ENCODE measurements around the gene POLE2. TPM values are rescaled to one million over a fixed set of nuclear protein-coding genes. Genes with fewer than 3 reads are reported as not detected.

Gene POLE2
- total and polyA plus RNA-seq, 2 donors: 3.4 to 19.3 TPM

GRCh38 chr14:49641697-49642129 lies 46.3 kb downstream of the POLE2 start:
- Histone ChIP-seq H3K27me3 (ENCODE audit: control insufficient read depth in 2 of 2, insufficient read depth in 1 of 2, low read length in 1 of 2) (no peaks in the 10 kb centered on the region), H3K27ac (ENCODE audit: low read depth in 1 of 2, low read length in 1 of 2) (no peak overlapping the region), H3K4me1 (ENCODE audit: control insufficient read depth in 2 of 2, insufficient read depth in 2 of 2, low read length in 2 of 2) (peaks cover 0 to 4% of the 10 kb centered on the region in 2 donors), H3K4me3 (ENCODE audit: low read length in 2 of 2) (no peak overlapping the region), H3K9me3 (ENCODE audit: control insufficient read depth in 2 of 2, insufficient read depth in 1 of 2, low read length in 1 of 2) (no peaks in the 10 kb centered on the region), H3K36me3 (ENCODE audit: control insufficient read depth in 2 of 2, insufficient read depth in 2 of 2, low read length in 1 of 2) (peaks cover 0 to 33% of the 10 kb centered on the region in 2 donors)
- 86% methylated on average over 8 of the region's 8 CpGs for WGBS
- DNase-seq (ENCODE audit: low read depth in 6 of 9, low spot score in 9 of 9): no peak

GRCh38 chr14:49640540-49641417 lies 47.2 kb downstream of the POLE2 start:
- Histone ChIP-seq H3K36me3 (ENCODE audit: control insufficient read depth in 2 of 2, insufficient read depth in 2 of 2, low read length in 1 of 2) (peaks cover 0 to 32% of the 10 kb centered on the region in 2 donors), H3K27me3 (ENCODE audit: control insufficient read depth in 2 of 2, insufficient read depth in 1 of 2, low read length in 1 of 2) (no peaks in the 10 kb centered on the region), H3K9me3 (ENCODE audit: control insufficient read depth in 2 of 2, insufficient read depth in 1 of 2, low read length in 1 of 2) (no peaks in the 10 kb centered on the region), H3K27ac (ENCODE audit: low read depth in 1 of 2, low read length in 1 of 2) (no peak overlapping the region), H3K4me3 (ENCODE audit: low read length in 2 of 2) (no peak overlapping the region), H3K4me1 (ENCODE audit: control insufficient read depth in 2 of 2, insufficient read depth in 2 of 2, low read length in 2 of 2) (peaks cover 0 to 8% of the 10 kb centered on the region in 2 donors)
- DNase-seq (ENCODE audit: low read depth in 6 of 9, low spot score in 9 of 9): no peak
- 98% methylated on average over 7 of the region's 7 CpGs for WGBS

- Histone ChIP-seq H3K27me3 (ENCODE audit: control insufficient read depth in 2 of 2, insufficient read depth in 1 of 2, low read length in 1 of 2) (no peaks in the 10 kb centered on the region), H3K9me3 (ENCODE audit: control insufficient read depth in 2 of 2, insufficient read depth in 1 of 2, low read length in 1 of 2) (no peaks in the 10 kb centered on the region), H3K27ac (ENCODE audit: low read depth in 1 of 2, low read length in 1 of 2) (no peak overlapping the region), H3K36me3 (ENCODE audit: control insufficient read depth in 2 of 2, insufficient read depth in 2 of 2, low read length in 1 of 2) (peaks cover 0 to 23% of the 10 kb centered on the region in 2 donors), H3K4me3 (ENCODE audit: low read length in 2 of 2) (no peak overlapping the region), H3K4me1 (ENCODE audit: control insufficient read depth in 2 of 2, insufficient read depth in 2 of 2, low read length in 2 of 2) (peaks cover 0 to 16% of the 10 kb centered on the region in 2 donors)
- WGBS: 99% methylated on average over 3 of the region's 3 CpGs
- DNase-seq (ENCODE audit: low read depth in 6 of 9, low spot score in 9 of 9): no peak
Measured at GRCh38 chr14:49637534-49638078, 50.4 kb downstream of the POLE2 start.

GRCh38 chr14:49636866-49637265 lies 51.1 kb downstream of the POLE2 start:
- H3K27me3 ChIP-seq (ENCODE audit: control insufficient read depth in 2 of 2, insufficient read depth in 1 of 2, low read length in 1 of 2): no peaks in the 10 kb centered on the region
- H3K9me3 ChIP-seq (ENCODE audit: control insufficient read depth in 2 of 2, insufficient read depth in 1 of 2, low read length in 1 of 2): no peaks in the 10 kb centered on the region
- no peak for DNase-seq (ENCODE audit: low read depth in 6 of 9, low spot score in 9 of 9)
- WGBS: 100% methylated on average over 1 of the region's 1 CpG
- H3K4me1 ChIP-seq (ENCODE audit: control insufficient read depth in 2 of 2, insufficient read depth in 2 of 2, low read length in 2 of 2): peaks cover 0 to 16% of the 10 kb centered on the region in 2 donors
- no peak overlapping the region for H3K27ac ChIP-seq (ENCODE audit: low read depth in 1 of 2, low read length in 1 of 2)
- peaks cover 0 to 23% of the 10 kb centered on the region in 2 donors for H3K36me3 ChIP-seq (ENCODE audit: control insufficient read depth in 2 of 2, insufficient read depth in 2 of 2, low read length in 1 of 2)
- no peak overlapping the region for H3K4me3 ChIP-seq (ENCODE audit: low read length in 2 of 2)

GRCh38 chr14:49634547-49635334 lies 53.3 kb downstream of the POLE2 start, which contains the start of gene DNAAF2:
Gene DNAAF2 (minus strand): TSS chr14:49635244. CDS start chr14:49635149, 95 bp downstream.
- Histone ChIP-seq H3K4me1 (ENCODE audit: control insufficient read depth in 2 of 2, insufficient read depth in 2 of 2, low read length in 2 of 2) (peaks cover 0 to 12% of the 10 kb centered on the region in 2 donors), H3K27ac (ENCODE audit: low read depth in 1 of 2, low read length in 1 of 2) (peak within 1 kb of the TSS; percentile 97 to 98), H3K36me3 (ENCODE audit: control insufficient read depth in 2 of 2, insufficient read depth in 2 of 2, low read length in 1 of 2) (peaks cover 0 to 13% of the 10 kb centered on the region in 2 donors), H3K4me3 (ENCODE audit: low read length in 2 of 2) (peak within 1 kb of the TSS; percentile 86 to 98), H3K9me3 (ENCODE audit: control insufficient read depth in 2 of 2, insufficient read depth in 1 of 2, low read length in 1 of 2) (no peaks in the 10 kb centered on the region), H3K27me3 (ENCODE audit: control insufficient read depth in 2 of 2, insufficient read depth in 1 of 2, low read length in 1 of 2) (no peaks in the 10 kb centered on the region)
- WGBS: under 1% methylated on average over 80 of the region's 80 CpGs
- DNase-seq (ENCODE audit: low read depth in 6 of 9, low spot score in 9 of 9): peak in 8 of 9 donors; percentile 25 to 77 (median 50)

GRCh38 chr14:49633640-49634546 lies 54.1 kb downstream of the POLE2 start:
- Histone ChIP-seq H3K36me3 (ENCODE audit: control insufficient read depth in 2 of 2, insufficient read depth in 2 of 2, low read length in 1 of 2) (peaks cover 0 to 8% of the 10 kb centered on the region in 2 donors), H3K27me3 (ENCODE audit: control insufficient read depth in 2 of 2, insufficient read depth in 1 of 2, low read length in 1 of 2) (no peaks in the 10 kb centered on the region), H3K9me3 (ENCODE audit: control insufficient read depth in 2 of 2, insufficient read depth in 1 of 2, low read length in 1 of 2) (no peaks in the 10 kb centered on the region), H3K4me3 (ENCODE audit: low read length in 2 of 2) (peak overlapping the region; percentile 86 to 98), H3K27ac (ENCODE audit: low read depth in 1 of 2, low read length in 1 of 2) (peak overlapping the region; percentile 97 to 98), H3K4me1 (ENCODE audit: control insufficient read depth in 2 of 2, insufficient read depth in 2 of 2, low read length in 2 of 2) (peaks cover 0 to 12% of the 10 kb centered on the region in 2 donors)
- DNase-seq (ENCODE audit: low read depth in 6 of 9, low spot score in 9 of 9): peak; percentile 83 to 97 (median 93)
- under 1% methylated on average over 101 of the region's 101 CpGs for WGBS

- no peaks in the 10 kb centered on the region for H3K9me3 ChIP-seq (ENCODE audit: control insufficient read depth in 2 of 2, insufficient read depth in 1 of 2, low read length in 1 of 2)
- H3K27me3 ChIP-seq (ENCODE audit: control insufficient read depth in 2 of 2, insufficient read depth in 1 of 2, low read length in 1 of 2): no peaks in the 10 kb centered on the region
- H3K27ac ChIP-seq (ENCODE audit: low read depth in 1 of 2, low read length in 1 of 2): no peak overlapping the region
- no peak overlapping the region for H3K4me3 ChIP-seq (ENCODE audit: low read length in 2 of 2)
- whole genome bisulfite sequencing: 88% methylated on average over 6 of the region's 6 CpGs
- peaks cover 4 to 8% of the 10 kb centered on the region in 2 donors for H3K36me3 ChIP-seq (ENCODE audit: control insufficient read depth in 2 of 2, insufficient read depth in 2 of 2, low read length in 1 of 2)
- no peak for DNase-seq (ENCODE audit: low read depth in 6 of 9, low spot score in 9 of 9)
- H3K4me1 ChIP-seq (ENCODE audit: control insufficient read depth in 2 of 2, insufficient read depth in 2 of 2, low read length in 2 of 2): peaks cover 16 to 18% of the 10 kb centered on the region in 2 donors
Measured at GRCh38 chr14:49623941-49624839, 63.8 kb downstream of the POLE2 start.
